ENCODE data around the gene ABTB1.

ABTB1 gene

GRCh38 chr3:127691489-127691888 lies 18.7 kb downstream of the ABTB1 start:
- Mint-ChIP-seq H3K27me3 (peaks cover 4% of the 10 kb centered on the region), H3K9me3 (no peaks in the 10 kb centered on the region), H3K36me3 (no peaks in the 10 kb centered on the region), H3K27ac (no peak overlapping the region), H3K4me1 (no peaks in the 10 kb centered on the region), H3K4me3 (no peak overlapping the region)
- CTCF ChIA-PET, result interaction anchor here (0.6 to 1.2 kb wide), 2 partner anchors 116 to 389 kb away, joined by 3 read pairs; no protein-coding TSS in a partner anchor
- DNase-seq, result no peak

- H3K27ac Mint-ChIP-seq, result no peak overlapping the region
- H3K27me3 Mint-ChIP-seq, result peaks cover 4% of the 10 kb centered on the region
- no peaks in the 10 kb centered on the region for H3K4me1 Mint-ChIP-seq
- CTCF ChIA-PET, result interaction anchor here (0.6 to 1.3 kb wide), 3 partner anchors 41 to 390 kb away, joined by 3 read pairs; no protein-coding TSS in a partner anchor
- H3K36me3 Mint-ChIP-seq, result no peaks in the 10 kb centered on the region
- no peak for DNase-seq
- H3K9me3 Mint-ChIP-seq, result no peaks in the 10 kb centered on the region
- no peak overlapping the region for H3K4me3 Mint-ChIP-seq
These were observed 19.2 kb downstream of the ABTB1 start for GRCh38 chr3:127691974-127692373.

GRCh38 chr3:127692501-127693335 lies 20.0 kb downstream of the ABTB1 start:
- H3K4me1 Mint-ChIP-seq, result peaks cover 4% of the 10 kb centered on the region
- H3K27ac Mint-ChIP-seq, result no peak overlapping the region
- H3K4me3 Mint-ChIP-seq, result no peak overlapping the region
- DNase-seq, result no peak
- peaks cover 4% of the 10 kb centered on the region for H3K27me3 Mint-ChIP-seq
- H3K36me3 Mint-ChIP-seq, result no peaks in the 10 kb centered on the region
- CTCF ChIA-PET, result interaction anchor here (0.7 to 1.3 kb wide), 3 partner anchors 41 to 266 kb away, joined by 3 read pairs; no protein-coding TSS in a partner anchor
- H3K9me3 Mint-ChIP-seq, result no peaks in the 10 kb centered on the region

- Mint-ChIP-seq H3K4me1 (peaks cover 4% of the 10 kb centered on the region), H3K4me3 (no peak overlapping the region), H3K9me3 (no peaks in the 10 kb centered on the region), H3K27me3 (peaks cover 4% of the 10 kb centered on the region), H3K36me3 (no peaks in the 10 kb centered on the region), H3K27ac (no peak overlapping the region)
- CTCF ChIA-PET, result interaction anchor here (0.7 to 2.0 kb wide), 3 partner anchors 42 to 265 kb away, joined by 3 to 7 read pairs (median 3); no protein-coding TSS in a partner anchor
- no peak for DNase-seq
These were observed 20.6 kb downstream of the ABTB1 start for GRCh38 chr3:127693336-127693843.

GRCh38 chr3:127694467-127695215 lies 21.9 kb downstream of the ABTB1 start:
- Mint-ChIP-seq H3K27me3 (peaks cover 4% of the 10 kb centered on the region), H3K4me3 (no peak overlapping the region), H3K27ac (no peak overlapping the region), H3K9me3 (no peaks in the 10 kb centered on the region), H3K4me1 (peaks cover 4% of the 10 kb centered on the region), H3K36me3 (no peaks in the 10 kb centered on the region)
- CTCF ChIA-PET, result interaction anchor here (0.7 to 2.1 kb wide), 14 partner anchors 13 to 317 kb away, joined by 3 to 12 read pairs (median 4); partner anchors contain the start of gene ABTB1
- peak; percentile 72 for DNase-seq

GRCh38 chr3:127697551-127698240 lies 24.9 kb downstream of the ABTB1 start:
- peaks cover 4% of the 10 kb centered on the region for H3K4me1 Mint-ChIP-seq
- H3K27ac Mint-ChIP-seq, result no peak overlapping the region
- H3K36me3 Mint-ChIP-seq, result no peaks in the 10 kb centered on the region
- peaks cover 22% of the 10 kb centered on the region for H3K27me3 Mint-ChIP-seq
- CTCF ChIA-PET, result interaction anchor here (1.0 to 1.5 kb wide), 4 partner anchors 14 to 273 kb away, joined by 3 to 5 read pairs (median 4); no protein-coding TSS in a partner anchor
- peak; percentile 70 for DNase-seq
- no peaks in the 10 kb centered on the region for H3K9me3 Mint-ChIP-seq
- H3K4me3 Mint-ChIP-seq, result no peak overlapping the region

- Mint-ChIP-seq H3K27ac (no peak overlapping the region), H3K4me3 (no peak overlapping the region), H3K4me1 (peaks cover 4% of the 10 kb centered on the region), H3K9me3 (no peaks in the 10 kb centered on the region), H3K36me3 (no peaks in the 10 kb centered on the region), H3K27me3 (peaks cover 22% of the 10 kb centered on the region)
- no peak for DNase-seq
- CTCF ChIA-PET, result no interaction called here
These were observed 25.5 kb downstream of the ABTB1 start for GRCh38 chr3:127698286-127698685.

GRCh38 chr3:127698691-127699415 lies 26.1 kb downstream of the ABTB1 start:
- DNase-seq, result no peak
- Mint-ChIP-seq H3K36me3 (no peaks in the 10 kb centered on the region), H3K4me3 (no peak overlapping the region), H3K9me3 (peaks cover 2% of the 10 kb centered on the region), H3K4me1 (peaks cover 4% of the 10 kb centered on the region), H3K27ac (no peak overlapping the region), H3K27me3 (peaks cover 22% of the 10 kb centered on the region)
- CTCF ChIA-PET, result interaction anchor here (1.0 kb wide), 1 partner anchor 9 kb away, joined by 3 read pairs; no protein-coding TSS in a partner anchor

GRCh38 chr3:127699416-127700300 lies 26.9 kb downstream of the ABTB1 start:
- Mint-ChIP-seq H3K27me3 (peaks cover 22% of the 10 kb centered on the region), H3K9me3 (peaks cover 2% of the 10 kb centered on the region), H3K36me3 (no peaks in the 10 kb centered on the region), H3K27ac (no peak overlapping the region), H3K4me1 (peaks cover 4% of the 10 kb centered on the region), H3K4me3 (no peak overlapping the region)
- DNase-seq, result no peak
- CTCF ChIA-PET, result interaction anchor here (1.0 kb wide), 1 partner anchor 8 kb away, joined by 3 read pairs; no protein-coding TSS in a partner anchor

GRCh38 chr3:127700406-127700805 lies 27.7 kb downstream of the ABTB1 start:
- CTCF ChIA-PET, result no interaction called here
- Mint-ChIP-seq H3K9me3 (peaks cover 2% of the 10 kb centered on the region), H3K27me3 (peaks cover 22% of the 10 kb centered on the region), H3K27ac (no peak overlapping the region), H3K4me3 (no peak overlapping the region), H3K36me3 (no peaks in the 10 kb centered on the region), H3K4me1 (peaks cover 4% of the 10 kb centered on the region)
- no peak for DNase-seq

GRCh38 chr3:127701280-127701911 lies 28.6 kb downstream of the ABTB1 start:
- H3K4me3 Mint-ChIP-seq, result no peak overlapping the region
- CTCF ChIA-PET, result no interaction called here

GRCh38 chr3:127702151-127702578 lies 29.4 kb downstream of the ABTB1 start:
- Mint-ChIP-seq H3K4me1 (peaks cover 4% of the 10 kb centered on the region), H3K4me3 (no peak overlapping the region)
- CTCF ChIA-PET, result no interaction called here

More at GRCh38 chr3:127701280-127701911, 28.6 kb downstream of the ABTB1 start:
- no peaks in the 10 kb centered on the region for H3K36me3 Mint-ChIP-seq
- peaks cover 2% of the 10 kb centered on the region for H3K9me3 Mint-ChIP-seq
- no peak overlapping the region for H3K27ac Mint-ChIP-seq
- H3K4me1 Mint-ChIP-seq, result peaks cover 4% of the 10 kb centered on the region
- DNase-seq, result no peak
- H3K27me3 Mint-ChIP-seq, result peaks cover 17% of the 10 kb centered on the region

More at GRCh38 chr3:127702151-127702578, 29.4 kb downstream of the ABTB1 start:
- no peak for DNase-seq
- H3K36me3 Mint-ChIP-seq, result no peaks in the 10 kb centered on the region
- H3K9me3 Mint-ChIP-seq, result peaks cover 2% of the 10 kb centered on the region
- H3K27me3 Mint-ChIP-seq, result peaks cover 17% of the 10 kb centered on the region
- no peak overlapping the region for H3K27ac Mint-ChIP-seq
